A549 (cell line): Measurements from ENCODE around the gene ACOT7.

Source experiments
- CEBPB ChIP-seq, 2 experiments: fragments of >200 bp in 1 of 2; sonication (Bioruptor Twin) in 1 of 2; formaldehyde crosslinking in 1 of 2; IDR thresholded peaks; 2 replicates each; pipeline ENCODE4 v1.6.1; 2012 to 2016
- CTCF ChIP-seq: fragments of >200 bp; sonication (Bioruptor Twin); formaldehyde crosslinking; IDR thresholded peaks from 3 replicates; pipeline ENCODE4 v1.5.1; 2016
- JUN ChIP-seq, 2 experiments: fragments of >200 bp; sonication (Bioruptor Twin); formaldehyde crosslinking; IDR thresholded peaks; 2 replicates in 1 of 2; 3 replicates in 1 of 2; pipeline ENCODE4 v1.6.1; 2016 to 2017
- JUNB ChIP-seq: fragments of >200 bp; sonication (Bioruptor Twin); formaldehyde crosslinking; IDR thresholded peaks from 2 replicates; pipeline ENCODE4 v1.6.1; 2016
- NPAS2 ChIP-seq: fragments of 250-450 bp; sonication (Bioruptor Pico); IDR thresholded peaks from 2 replicates; pipeline ENCODE4 v1.8.0; 2022; ENCODE audit warnings: mild to moderate bottlenecking, moderate library complexity, borderline replicate concordance
- POLR2A ChIP-seq: IDR thresholded peaks from 2 replicates; pipeline ENCODE4 v1.6.1; 2012; ENCODE audit warnings: mild to moderate bottlenecking, low read length
- USF2 ChIP-seq: fragments of 450-650 bp; IDR thresholded peaks from 2 replicates; pipeline ENCODE4 v1.6.1; 2014; ENCODE audit warnings: antibody characterized with exemption

GRCh38 chr1:6258675-6259074, 134.9 kb downstream of the ACOT7 start:
- no peak for TF ChIP-seq USF2
- no peak for TF ChIP-seq JUN (IDR thresholded peaks at IDR 0.05)
- TF ChIP-seq NPAS2 (CRISPR knock-in tag) = no peak
- TF ChIP-seq CTCF = no peak
- no peak for TF ChIP-seq POLR2A
- no peak for TF ChIP-seq JUNB
- no peak for TF ChIP-seq CEBPB (IDR thresholded peaks at IDR 0.05)
